Bronchus fibroblast of lung (primary cell): Measurements from ENCODE around the gene GSTM2. TPM values are rescaled to one million over a fixed set of nuclear protein-coding genes. Genes with fewer than 3 reads are reported as not detected.

Source experiments
- total RNA-seq: library from RNA; depleted of rRNA; stranded (reverse); fragments of >200 nt; gene quantifications from 2 replicates; pipeline ENCODE4 v1.2.3, GENCODE V29; 2015

GSTM2 gene
- total RNA-seq: 17.7 and 19.0 TPM in 2 replicates

DNA sequence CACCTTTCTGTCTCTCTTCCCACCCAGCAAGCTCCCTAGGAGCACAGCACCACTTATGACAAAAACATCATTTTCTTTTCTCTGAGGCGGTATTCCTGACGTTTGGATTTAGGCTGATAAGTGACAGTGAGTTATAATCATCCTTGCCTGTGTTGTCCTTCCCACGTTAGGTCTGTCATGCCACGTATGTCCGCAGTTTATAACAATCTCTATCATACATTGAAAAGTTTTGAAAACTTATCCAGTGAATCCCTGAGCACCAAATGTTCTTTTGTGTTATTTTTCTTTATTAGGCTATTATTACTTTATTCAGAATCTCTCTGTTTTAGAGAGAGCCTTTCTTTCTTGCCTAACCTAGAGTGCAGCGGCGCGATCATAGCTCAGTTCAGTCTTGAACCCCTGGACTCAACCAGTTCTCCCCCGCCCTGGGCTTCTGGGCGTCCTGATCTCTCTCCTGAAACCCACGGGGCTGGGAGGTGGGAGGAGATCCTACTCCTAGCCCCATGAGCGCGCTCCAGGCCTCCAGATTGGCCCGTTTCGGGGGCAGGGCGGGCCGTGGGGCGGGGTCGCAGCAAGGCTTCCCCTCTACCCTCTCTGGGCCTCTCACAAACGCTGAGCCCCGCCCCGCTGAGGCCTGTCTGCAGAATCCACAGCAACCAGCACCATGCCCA, at the start of gene GSTM2:
Gene GSTM2 (plus strand): TSS at position 606 of the 671 bp plus-strand sequence. CDS start 59 bp downstream, at position 665.

DNA sequence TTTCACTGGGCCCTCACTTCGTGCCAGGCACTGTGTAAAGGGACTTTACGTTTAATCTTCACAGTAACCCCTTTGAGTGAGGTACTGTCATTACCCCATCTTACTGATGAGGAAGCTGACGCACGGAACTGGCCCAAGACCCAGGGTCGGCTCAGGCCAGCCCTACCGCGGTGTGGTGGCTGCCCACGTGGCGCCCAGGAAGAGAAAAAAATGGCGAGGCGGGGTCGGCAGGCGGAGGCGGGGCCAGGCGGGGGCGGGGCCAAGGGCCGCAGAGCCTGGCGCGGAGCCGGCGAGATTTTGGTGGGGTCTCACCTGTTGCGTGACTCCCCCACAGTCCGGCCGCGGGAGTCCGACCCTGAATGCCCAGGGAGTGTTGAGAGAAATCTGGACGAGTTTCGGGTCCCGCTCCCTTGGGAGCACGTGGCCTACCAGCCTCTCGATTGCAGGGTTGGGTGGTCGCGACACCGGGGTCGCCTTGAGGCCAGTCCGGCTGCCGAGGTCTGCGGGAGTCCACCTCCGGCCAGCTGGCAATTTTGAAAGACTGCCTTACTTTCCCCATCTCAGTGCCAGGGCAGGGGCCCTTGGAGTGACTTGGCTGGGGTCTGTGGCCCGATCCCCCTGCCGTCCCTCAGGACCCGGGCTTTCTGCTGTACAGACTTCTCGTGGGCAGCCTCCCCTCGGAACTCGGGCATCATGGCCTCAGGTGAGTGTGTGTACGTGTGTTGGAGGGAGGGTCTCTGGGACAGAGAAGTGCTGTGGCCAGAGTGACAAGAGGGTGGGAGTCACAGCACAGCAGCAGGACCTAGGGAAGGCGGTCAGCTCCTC, 48.1 kb upstream of the GSTM2 start, which contains the start of the genes AMPD2 and GNAT2:
Gene AMPD2 (plus strand): TSS at position 262 of the 825 bp plus-strand sequence. CDS start 1,339 bp downstream, outside the sequence.
Gene GNAT2 (minus strand): TSS at position 41 of the 825 bp plus-strand sequence. CDS start 6,746 bp downstream, outside the sequence.

GRCh38 chr1:109655615-109656519, 12.0 kb upstream of the GSTM2 start, which contains the start of gene GSTM4:
GSTM4 (plus strand) TSS chr1:109656099; CDS start chr1:109656390, 291 bp downstream.

GRCh38 chr1:109687641-109688499, 20.0 kb downstream of the GSTM2 start, which contains the start of gene GSTM1:
GSTM1 (plus strand) TSS chr1:109687817; CDS start chr1:109687874, 57 bp downstream.

GRCh38 chr1:109711593-109712320, 43.9 kb downstream of the GSTM2 start, which contains the start of gene GSTM5:
GSTM5 (plus strand) TSS chr1:109712251; CDS start chr1:109712313, 62 bp downstream.

Other genes with a start within 250 kb of the GSTM2 start
- 34.6 and 35.2 TPM in 2 replicates for gene PSMA5, start 241.6 kb upstream of the GSTM2 start, total RNA-seq
- 0.15 and 0.17 TPM in 2 replicates for gene SYPL2, start 201.5 kb upstream of the GSTM2 start, total RNA-seq
- gene ATXN7L2, start 184.2 kb upstream of the GSTM2 start, total RNA-seq: 3.9 and 5.2 TPM in 2 replicates
- gene CYB561D1, start 174.0 kb upstream of the GSTM2 start, total RNA-seq: 3.1 and 3.2 TPM in 2 replicates
- 0.89 and 1.0 TPM in 2 replicates for gene AMIGO1, start 158.3 kb upstream of the GSTM2 start, total RNA-seq
- gene GPR61, start 128.2 kb upstream of the GSTM2 start, total RNA-seq: not detected in 2 replicates
- 7.4 and 8.4 TPM in 2 replicates for gene GNAI3, start 119.4 kb upstream of the GSTM2 start, total RNA-seq
- 0.30 TPM in 1 of 2 replicates, not detected in the other for gene GNAT2, start 48.4 kb upstream of the GSTM2 start, total RNA-seq
- 53.4 and 67.1 TPM in 2 replicates for gene AMPD2, start 48.2 kb upstream of the GSTM2 start, total RNA-seq
- gene GSTM4, start 12.0 kb upstream of the GSTM2 start, total RNA-seq: 20.2 and 20.7 TPM in 2 replicates
- gene GSTM1, start 19.8 kb downstream of the GSTM2 start, total RNA-seq: not detected in 2 replicates
- gene GSTM5, start 44.2 kb downstream of the GSTM2 start, total RNA-seq: 2.8 and 6.4 TPM in 2 replicates
- 28.4 and 32.3 TPM in 2 replicates for gene GSTM3, start 73.0 kb downstream of the GSTM2 start, total RNA-seq
- not detected in 2 replicates for gene EPS8L3, start 95.9 kb downstream of the GSTM2 start, total RNA-seq
- 20.5 and 22.4 TPM in 2 replicates for gene CSF1, start 242.8 kb downstream of the GSTM2 start, total RNA-seq